SH-SY5Y (cell line): ENCODE results near the gene ECM2.

Experiments used
- GATA2 ChIP-seq: IDR thresholded peaks from 2 replicates; pipeline ENCODE4 v1.6.1; 2011; ENCODE audit warnings: mild to moderate bottlenecking, low read depth, low read length
- GATA3 ChIP-seq: IDR thresholded peaks from 2 replicates; pipeline ENCODE4 v1.6.1; 2011; ENCODE audit warnings: low read depth, mild to moderate bottlenecking, low read length, moderate library complexity

- TF ChIP-seq GATA3 (no peak), GATA2 (no peak)
Measured at GRCh38 chr9:92499701-92500100, 36.1 kb downstream of the ECM2 start.
